ENCODE data around the gene SLC6A16.
A peak's percentile ranks its signal among the peaks of the same experiment; 100 is the strongest.
"Not testable (repeated sequence)": the region's sequence is repeated elsewhere in the genome, so short reads cannot be mapped to it uniquely, and the experiment has no call there.

The SLC6A16 gene

GRCh38 chr19:49331616-49332055 is 6.6 kb upstream of the SLC6A16 start:
- FAIRE-seq, result no peak
- peak; percentile 51 for DNase-seq (ENCODE audit: low spot score)

GRCh38 chr19:49331187-49331586 is 6.2 kb upstream of the SLC6A16 start:
- not testable (repeated sequence) for FAIRE-seq; DNase-seq (ENCODE audit: low spot score)

- FAIRE-seq (no peak), DNase-seq (ENCODE audit: low spot score) (no peak)
Measured at GRCh38 chr19:49328741-49329140, 3.8 kb upstream of the SLC6A16 start.

- FAIRE-seq (no peak), DNase-seq (ENCODE audit: low spot score) (no peak)
Measured at GRCh38 chr19:49327878-49328544, 3.0 kb upstream of the SLC6A16 start.

GRCh38 chr19:49326165-49326704 is 1.2 kb upstream of the SLC6A16 start:
- DNase-seq (ENCODE audit: low spot score) (no peak), FAIRE-seq (no peak)

GRCh38 chr19:49325756-49326155 is 765 bp upstream of the SLC6A16 start:
- DNase-seq (ENCODE audit: low spot score); FAIRE-seq: not testable (repeated sequence)

- DNase-seq (ENCODE audit: low spot score) (no peak), FAIRE-seq (no peak)
Measured at GRCh38 chr19:49318296-49318695, 6.7 kb downstream of the SLC6A16 start.

- no peak for FAIRE-seq
- no peak for DNase-seq (ENCODE audit: low spot score)
Measured at GRCh38 chr19:49316284-49316683, 8.7 kb downstream of the SLC6A16 start.

- FAIRE-seq, result no peak
- no peak for DNase-seq (ENCODE audit: low spot score)
Measured at GRCh38 chr19:49315111-49315510, 9.9 kb downstream of the SLC6A16 start.

- FAIRE-seq, result no peak
- no peak for DNase-seq (ENCODE audit: low spot score)
Measured at GRCh38 chr19:49309087-49309486, 15.9 kb downstream of the SLC6A16 start.

GRCh38 chr19:49306734-49307133 is 18.3 kb downstream of the SLC6A16 start:
- not testable (repeated sequence) for FAIRE-seq; DNase-seq (ENCODE audit: low spot score)

- no peak for FAIRE-seq
- no peak for DNase-seq (ENCODE audit: low spot score)
Measured at GRCh38 chr19:49301866-49302252, 23.1 kb downstream of the SLC6A16 start.

GRCh38 chr19:49301165-49301865 is 23.7 kb downstream of the SLC6A16 start:
- FAIRE-seq, result no peak
- peak; percentile 82 for DNase-seq (ENCODE audit: low spot score)

- DNase-seq (ENCODE audit: low spot score); FAIRE-seq: not testable (repeated sequence)
Measured at GRCh38 chr19:49298653-49299052, 26.3 kb downstream of the SLC6A16 start.

GRCh38 chr19:49297403-49297802 is 27.6 kb downstream of the SLC6A16 start:
- no peak for DNase-seq (ENCODE audit: low spot score)
- no peak for FAIRE-seq

- DNase-seq (ENCODE audit: low spot score) (no peak), FAIRE-seq (no peak)
Measured at GRCh38 chr19:49295208-49295880, 29.6 kb downstream of the SLC6A16 start.

GRCh38 chr19:49294401-49294800 is 30.6 kb downstream of the SLC6A16 start:
- DNase-seq (ENCODE audit: low spot score) (no peak), FAIRE-seq (no peak)

GRCh38 chr19:49290517-49290916 is 34.5 kb downstream of the SLC6A16 start:
- FAIRE-seq (no peak), DNase-seq (ENCODE audit: low spot score) (no peak)

- not testable (repeated sequence) for FAIRE-seq
Measured at GRCh38 chr19:49289286-49289685, 35.7 kb downstream of the SLC6A16 start.

GRCh38 chr19:49288205-49288604 is 36.8 kb downstream of the SLC6A16 start:
- not testable (repeated sequence) for FAIRE-seq; DNase-seq (ENCODE audit: low spot score)

More at GRCh38 chr19:49289286-49289685, 35.7 kb downstream of the SLC6A16 start:
- not testable (repeated sequence) for DNase-seq (ENCODE audit: low spot score)

GRCh38 chr19:49287141-49287770 is 37.7 kb downstream of the SLC6A16 start:
- FAIRE-seq, result no peak

More at GRCh38 chr19:49287141-49287770, 37.7 kb downstream of the SLC6A16 start:
- no peak for DNase-seq (ENCODE audit: low spot score)
